Activated T-cell treated with anti-CD3 and anti-CD28 coated beads, Interleukin-2, amount 50 U/mL, for 72 hours (primary cell): ENCODE data around the gene C9orf85. TPM values are rescaled to one million over a fixed set of nuclear protein-coding genes. Genes with fewer than 3 reads are reported as not detected.
A peak's percentile ranks its signal among the peaks of the same experiment; 100 is the strongest.
"Not testable (repeated sequence)": the region's sequence is repeated elsewhere in the genome, so short reads cannot be mapped to it uniquely, and the experiment has no call there.

Experiments used
- ATAC-seq, 2 donors: fragments of 150-1000 bp; cut with Tn5 transposase; replicated peaks in 1 of 2; 2 replicates each; pipeline ENCODE4 v1.10.0; 2021; ENCODE audit warnings: moderate library complexity in 2 of 2, mild to moderate bottlenecking in 1 of 2
- DNase-seq, 2 donors: peaks; one replicate each; pipeline ENCODE4 v3.0.0; 2021 to 2022; ENCODE audit warnings: mixed read lengths in 1 of 2
- H3K27ac Mint-ChIP-seq: one replicate; pipeline ENCODE4 v1.8.0; 2022; ENCODE audit warnings: mild to moderate bottlenecking, moderate library complexity, mixed read lengths
- H3K27me3 Mint-ChIP-seq: one replicate; pipeline ENCODE4 v1.8.0; 2022; ENCODE audit warnings: low read depth, mixed read lengths
- H3K36me3 Mint-ChIP-seq, 2 donors: one replicate each; pipeline ENCODE4 v1.8.0; 2022; ENCODE audit warnings: mixed read lengths in 2 of 2, mild to moderate bottlenecking in 1 of 2; ENCODE audit not compliant: insufficient read depth in 2 of 2
- H3K4me1 Mint-ChIP-seq: one replicate; pipeline ENCODE4 v1.8.0; 2022; ENCODE audit warnings: low read depth, mixed read lengths
- H3K4me3 Mint-ChIP-seq, 2 donors: one replicate each; pipeline ENCODE4 v1.8.0; 2022; ENCODE audit warnings: mild to moderate bottlenecking in 2 of 2, mixed read lengths in 2 of 2, moderate library complexity in 2 of 2
- H3K9me3 Mint-ChIP-seq, 2 donors: one replicate each; pipeline ENCODE4 v1.8.0; 2022; ENCODE audit warnings: mixed read lengths in 2 of 2
- total RNA-seq, 2 donors: library from RNA; stranded (reverse); gene quantifications; one replicate each; pipeline ENCODE4 v1.2.3, GENCODE V29; 2022

The C9orf85 gene
- total RNA-seq, 2 donors from 2014 or later = 13.5 to 14.1 TPM

DNA sequence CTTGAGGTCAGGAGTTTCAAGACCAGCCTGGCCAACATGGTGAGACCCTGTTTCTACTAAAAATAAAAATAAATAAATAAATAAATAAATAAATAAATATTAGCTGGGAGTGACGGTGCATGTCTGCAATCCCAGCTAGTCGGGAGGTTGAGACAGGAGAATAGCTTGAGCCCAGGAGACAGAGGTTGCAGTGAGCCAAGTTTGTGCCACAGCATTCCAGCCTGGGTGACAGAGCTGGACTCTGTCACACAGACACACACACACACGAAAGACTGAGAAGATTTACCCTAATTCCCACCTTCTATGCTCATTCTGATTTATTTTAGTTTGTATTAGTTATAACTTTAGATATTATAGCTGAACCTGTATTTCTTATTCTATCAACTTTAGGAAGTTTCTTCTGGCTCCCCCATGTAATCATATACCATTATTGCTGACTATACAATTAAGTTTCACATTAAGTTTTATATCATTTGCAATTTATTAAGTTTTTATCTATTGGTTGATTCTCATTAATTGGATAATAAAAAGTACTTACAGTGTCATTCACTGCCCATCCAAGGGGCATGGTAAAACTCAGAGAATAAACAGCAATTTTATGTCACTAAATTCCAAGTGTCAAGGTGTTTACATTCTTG, 21.3 kb upstream of the C9orf85 start:
- no peaks in the 10 kb centered on the region for H3K27me3 Mint-ChIP-seq
- H3K9me3 Mint-ChIP-seq = no peaks in the 10 kb centered on the region
- no peak overlapping the region for H3K27ac Mint-ChIP-seq
- no peak overlapping the region for H3K4me3 Mint-ChIP-seq
- peaks cover 58% of the 10 kb centered on the region for H3K4me1 Mint-ChIP-seq
- ATAC-seq = no peak
- peaks cover 0 to 7% of the 10 kb centered on the region in 2 donors for H3K36me3 Mint-ChIP-seq
- no peak for DNase-seq

DNA sequence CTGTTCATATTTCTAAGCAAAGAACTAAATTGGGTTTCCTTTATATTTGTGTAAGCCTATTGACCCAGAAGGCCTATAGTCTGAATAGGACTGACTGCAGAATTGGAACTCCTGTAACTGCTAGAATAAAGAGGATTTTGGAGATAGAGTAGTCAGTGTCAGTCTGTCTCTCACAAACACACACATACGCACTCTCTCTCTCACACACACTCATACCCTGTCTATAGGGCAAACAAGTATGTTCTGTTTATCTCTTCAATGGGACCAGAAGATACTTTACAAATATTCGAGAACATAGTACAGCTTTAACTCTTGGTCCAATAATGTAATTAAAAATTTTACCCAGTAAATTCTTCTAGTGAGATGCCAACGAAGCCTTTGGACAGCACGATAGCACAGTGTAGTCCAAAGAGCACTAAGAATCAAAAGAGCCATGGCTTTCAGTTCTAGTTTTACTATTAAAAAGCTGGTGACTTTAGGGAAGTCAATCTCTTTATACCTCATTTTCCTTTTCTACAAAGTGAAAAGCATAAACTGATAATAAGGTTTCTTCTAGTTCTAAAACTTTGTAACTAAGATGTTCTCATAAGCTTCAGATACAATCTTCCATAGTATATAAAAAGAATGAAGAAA, 19.8 kb upstream of the C9orf85 start:
- Mint-ChIP-seq H3K36me3 (peaks cover 0 to 2% of the 10 kb centered on the region in 2 donors), H3K27me3 (no peaks in the 10 kb centered on the region), H3K4me1 (peaks cover 60% of the 10 kb centered on the region), H3K4me3 (no peak overlapping the region), H3K27ac (no peak overlapping the region), H3K9me3 (no peaks in the 10 kb centered on the region)
- no peak for ATAC-seq
- no peak for DNase-seq

DNA sequence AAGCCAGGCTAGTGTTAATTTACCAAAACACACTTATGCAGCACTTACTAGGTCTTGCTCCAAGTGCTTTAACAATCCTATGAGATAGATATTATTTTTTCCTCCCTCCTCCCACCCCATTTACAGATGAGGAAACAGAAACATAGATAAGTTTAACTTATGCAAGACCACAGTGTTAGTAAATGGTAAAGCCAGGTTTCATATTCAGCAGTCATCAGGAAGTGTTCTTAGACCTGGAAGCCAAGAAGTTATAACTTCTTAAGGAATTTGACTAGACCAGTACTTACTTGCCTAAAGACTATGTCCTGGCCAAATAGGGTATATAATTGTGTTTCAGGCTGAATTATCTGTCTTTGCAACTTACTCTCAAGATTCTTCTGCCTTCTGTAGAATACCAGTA, 16.3 kb upstream of the C9orf85 start:
- Mint-ChIP-seq H3K9me3 (no peaks in the 10 kb centered on the region), H3K36me3 (peaks cover 1 to 5% of the 10 kb centered on the region in 2 donors), H3K4me3 (no peak overlapping the region), H3K27me3 (no peaks in the 10 kb centered on the region), H3K27ac (peak overlapping the region; percentile 76), H3K4me1 (peaks cover 68% of the 10 kb centered on the region)
- ATAC-seq (no peak), DNase-seq (no peak)

DNA sequence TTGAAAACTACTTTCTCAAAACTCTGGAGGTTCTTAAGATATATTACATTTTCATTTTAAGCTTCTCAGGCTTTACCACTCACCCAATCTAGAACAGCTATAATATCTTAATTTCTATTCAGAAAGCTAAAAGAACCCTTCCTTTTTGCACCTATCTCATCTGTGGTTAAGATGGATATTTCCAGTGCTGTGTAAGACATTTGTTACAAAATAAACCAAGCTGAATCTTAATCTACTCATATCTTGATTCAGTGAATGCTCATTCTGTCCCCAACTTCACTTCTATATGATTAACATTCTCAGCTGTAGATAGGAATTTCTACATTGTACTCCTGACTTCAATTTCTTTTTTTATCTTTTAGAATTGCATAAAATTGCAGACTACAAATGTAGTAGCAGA, 15.5 kb upstream of the C9orf85 start:
- peak overlapping the region in 1 of 2 donors; percentile 15 for H3K4me3 Mint-ChIP-seq
- no peak for DNase-seq
- peak overlapping the region; percentile 76 for H3K27ac Mint-ChIP-seq
- H3K36me3 Mint-ChIP-seq = peaks cover 1 to 5% of the 10 kb centered on the region in 2 donors
- H3K9me3 Mint-ChIP-seq = no peaks in the 10 kb centered on the region
- peaks cover 76% of the 10 kb centered on the region for H3K4me1 Mint-ChIP-seq
- peak; percentile 66 to 74 for ATAC-seq
- H3K27me3 Mint-ChIP-seq = no peaks in the 10 kb centered on the region

DNA sequence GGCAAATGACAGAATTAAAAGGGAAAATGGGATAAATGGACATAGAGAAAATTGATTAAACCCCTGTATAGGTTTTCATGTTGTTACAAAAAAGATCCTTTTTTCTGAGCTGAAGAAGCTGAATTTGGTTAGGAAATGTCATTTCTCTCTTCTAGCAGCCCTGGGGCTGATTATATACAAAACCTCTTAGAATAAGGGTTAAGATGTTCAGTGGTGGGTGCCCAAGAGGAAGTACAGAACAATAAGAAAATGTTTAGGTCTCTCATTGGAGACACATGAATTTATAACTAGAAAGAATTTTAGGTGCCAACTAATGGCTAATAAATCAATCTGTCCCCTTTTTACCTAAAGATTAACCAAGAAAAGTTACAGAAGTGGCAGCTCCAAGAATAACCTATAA, 14.7 kb upstream of the C9orf85 start:
- H3K36me3 Mint-ChIP-seq = peaks cover 1 to 5% of the 10 kb centered on the region in 2 donors
- no peak overlapping the region for H3K27ac Mint-ChIP-seq
- H3K4me1 Mint-ChIP-seq = peaks cover 80% of the 10 kb centered on the region
- H3K27me3 Mint-ChIP-seq = no peaks in the 10 kb centered on the region
- H3K4me3 Mint-ChIP-seq = peak overlapping the region; percentile 34 to 47
- ATAC-seq = no peak
- H3K9me3 Mint-ChIP-seq = no peaks in the 10 kb centered on the region
- DNase-seq = no peak

DNA sequence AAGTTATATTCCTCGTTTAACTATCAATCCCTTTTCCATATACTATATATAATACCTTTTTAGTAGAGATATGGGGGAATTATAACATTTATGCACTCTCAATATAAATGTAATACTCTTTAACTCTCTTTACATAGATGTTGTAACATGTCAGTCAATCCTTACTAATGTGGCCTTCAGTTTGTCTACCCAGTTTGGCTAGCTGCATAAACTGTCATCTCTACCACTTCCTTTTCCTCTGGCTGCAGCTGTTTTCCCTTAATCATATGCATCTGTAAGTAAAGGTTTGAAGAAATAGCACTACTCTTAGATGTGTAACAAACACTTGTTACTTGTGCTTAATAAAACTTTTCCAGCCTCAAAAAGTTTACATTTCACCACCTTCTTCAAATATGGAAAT, 13.9 kb upstream of the C9orf85 start:
- peak; percentile 66 to 75 for ATAC-seq
- Mint-ChIP-seq H3K4me3 (peak overlapping the region; percentile 12 to 49), H3K9me3 (no peaks in the 10 kb centered on the region), H3K4me1 (peaks cover 88% of the 10 kb centered on the region), H3K27ac (peak overlapping the region; percentile 90), H3K36me3 (peaks cover 1 to 6% of the 10 kb centered on the region in 2 donors), H3K27me3 (no peaks in the 10 kb centered on the region)
- DNase-seq = peak in 1 of 2 donors; percentile 10

DNA sequence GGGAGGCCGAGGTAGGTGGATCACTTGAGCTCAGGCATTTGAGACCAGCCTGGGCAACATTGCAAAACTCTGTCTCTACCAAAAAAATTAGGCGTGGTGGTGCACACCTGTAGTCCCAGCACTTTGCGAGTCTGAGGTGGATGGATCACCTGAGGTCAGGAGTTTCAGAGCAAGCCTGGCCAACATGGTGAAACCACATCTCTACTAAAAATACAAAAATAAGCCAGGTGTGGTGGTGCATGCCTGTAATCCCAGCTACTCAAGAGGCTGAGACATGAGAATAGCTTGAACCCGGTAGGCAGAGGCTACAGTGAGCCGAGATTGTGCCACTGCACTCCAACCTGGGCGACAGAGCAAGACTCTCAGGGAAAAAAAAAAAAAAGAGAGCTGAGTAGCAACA, 12.7 kb upstream of the C9orf85 start:
- H3K36me3 Mint-ChIP-seq, H3K27me3 Mint-ChIP-seq, ATAC-seq, H3K4me3 Mint-ChIP-seq, H3K9me3 Mint-ChIP-seq, DNase-seq: not testable (repeated sequence)
- Mint-ChIP-seq H3K27ac (peak overlapping the region; percentile 18), H3K4me1 (peaks cover 79% of the 10 kb centered on the region)

DNA sequence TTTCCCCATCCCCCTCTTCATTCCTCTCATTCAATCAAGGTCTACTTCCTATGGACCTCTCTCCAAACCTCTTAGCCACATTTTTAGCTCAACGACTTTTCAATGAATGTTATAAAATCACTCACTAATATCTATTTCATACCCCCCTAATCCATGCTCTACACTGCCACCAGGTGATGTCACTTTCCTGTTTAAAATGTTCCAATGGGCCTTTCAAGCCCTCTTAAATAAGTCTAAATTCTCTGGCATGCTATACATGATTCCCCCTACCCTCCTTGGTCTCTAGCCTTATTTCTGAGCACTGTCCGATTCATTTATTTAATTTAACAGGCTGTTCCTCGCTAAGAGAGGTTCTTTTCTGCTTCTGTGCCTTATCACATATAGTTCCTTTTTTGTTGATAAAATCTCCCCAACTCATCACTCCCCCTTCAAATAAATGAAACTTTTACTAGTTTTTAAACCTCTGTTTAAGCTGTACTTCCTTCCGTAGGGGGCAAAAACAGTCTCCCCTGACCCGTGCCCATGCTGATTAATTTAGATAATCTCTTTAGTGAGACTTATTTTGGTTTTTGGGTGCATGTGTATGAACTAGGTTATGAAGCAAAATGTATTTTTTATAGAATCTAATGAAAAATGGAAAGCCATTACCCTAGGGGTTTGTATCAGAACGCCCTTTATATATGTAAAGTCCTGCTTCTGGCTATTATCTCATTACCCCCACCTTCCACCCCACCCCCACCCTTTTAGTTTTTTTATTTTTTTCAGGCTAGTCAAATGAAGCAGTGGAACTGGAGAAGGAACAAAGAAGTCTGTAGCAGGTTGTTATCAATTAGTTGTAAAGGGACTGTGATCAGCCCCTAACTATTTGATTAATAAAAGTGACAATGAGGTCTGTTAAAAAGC, 9.5 kb upstream of the C9orf85 start:
- H3K27me3 Mint-ChIP-seq = no peaks in the 10 kb centered on the region
- no peak for ATAC-seq
- peak overlapping the region; percentile 23 for H3K27ac Mint-ChIP-seq
- peaks cover 55% of the 10 kb centered on the region for H3K4me1 Mint-ChIP-seq
- peaks cover 1 to 6% of the 10 kb centered on the region in 2 donors for H3K36me3 Mint-ChIP-seq
- peak overlapping the region; percentile 30 to 49 for H3K4me3 Mint-ChIP-seq
- no peak for DNase-seq
- no peaks in the 10 kb centered on the region for H3K9me3 Mint-ChIP-seq

DNA sequence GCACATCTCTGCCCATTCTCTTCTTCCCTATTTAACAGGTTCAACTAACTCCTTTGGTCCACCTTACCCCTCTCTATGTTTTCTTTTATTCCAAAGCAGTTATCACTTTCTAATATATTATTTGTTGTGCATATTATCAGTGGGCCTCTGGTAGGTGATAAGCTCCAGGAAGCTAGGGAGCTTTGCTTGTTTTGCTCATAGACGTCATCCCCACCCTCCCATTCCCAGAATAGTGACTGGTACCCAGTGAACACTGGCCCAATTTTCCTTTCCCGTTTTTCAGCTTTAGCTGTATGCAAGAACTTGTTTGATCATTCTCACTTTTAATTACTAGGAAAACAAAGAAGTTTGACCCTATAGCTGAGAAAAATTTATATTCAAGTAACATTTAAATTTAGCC, 7.4 kb upstream of the C9orf85 start:
- ATAC-seq (no peak), DNase-seq (no peak)
- Mint-ChIP-seq H3K27ac (no peak overlapping the region), H3K9me3 (no peaks in the 10 kb centered on the region), H3K36me3 (peaks cover 0 to 4% of the 10 kb centered on the region in 2 donors), H3K4me1 (peaks cover 51% of the 10 kb centered on the region), H3K27me3 (no peaks in the 10 kb centered on the region), H3K4me3 (no peak overlapping the region)

DNA sequence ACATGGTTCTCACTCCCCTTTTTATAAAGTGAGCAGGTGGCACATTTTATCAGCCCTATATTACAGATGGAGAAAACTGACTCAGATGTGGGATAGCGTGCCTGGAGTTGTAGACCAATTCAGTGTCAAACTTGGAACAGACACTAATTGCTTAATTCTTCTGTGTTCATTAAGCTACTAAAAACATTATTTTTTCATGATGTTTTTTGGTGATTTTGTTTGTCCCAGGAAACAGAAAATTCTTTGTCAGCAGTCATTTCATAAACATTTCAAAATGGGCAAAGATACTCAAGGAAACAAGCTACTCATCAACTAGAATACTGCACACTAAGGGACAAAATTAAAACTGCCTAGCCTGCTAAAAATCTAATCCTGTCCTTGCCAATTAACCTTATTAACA, 2.6 kb upstream of the C9orf85 start:
- Mint-ChIP-seq H3K27me3 (no peaks in the 10 kb centered on the region), H3K27ac (peak overlapping the region; percentile 80), H3K4me3 (peak overlapping the region; percentile 92 to 100), H3K36me3 (peaks cover 4% of the 10 kb centered on the region in 2 donors), H3K4me1 (peaks cover 47% of the 10 kb centered on the region), H3K9me3 (no peaks in the 10 kb centered on the region)
- no peak for ATAC-seq
- DNase-seq = no peak

DNA sequence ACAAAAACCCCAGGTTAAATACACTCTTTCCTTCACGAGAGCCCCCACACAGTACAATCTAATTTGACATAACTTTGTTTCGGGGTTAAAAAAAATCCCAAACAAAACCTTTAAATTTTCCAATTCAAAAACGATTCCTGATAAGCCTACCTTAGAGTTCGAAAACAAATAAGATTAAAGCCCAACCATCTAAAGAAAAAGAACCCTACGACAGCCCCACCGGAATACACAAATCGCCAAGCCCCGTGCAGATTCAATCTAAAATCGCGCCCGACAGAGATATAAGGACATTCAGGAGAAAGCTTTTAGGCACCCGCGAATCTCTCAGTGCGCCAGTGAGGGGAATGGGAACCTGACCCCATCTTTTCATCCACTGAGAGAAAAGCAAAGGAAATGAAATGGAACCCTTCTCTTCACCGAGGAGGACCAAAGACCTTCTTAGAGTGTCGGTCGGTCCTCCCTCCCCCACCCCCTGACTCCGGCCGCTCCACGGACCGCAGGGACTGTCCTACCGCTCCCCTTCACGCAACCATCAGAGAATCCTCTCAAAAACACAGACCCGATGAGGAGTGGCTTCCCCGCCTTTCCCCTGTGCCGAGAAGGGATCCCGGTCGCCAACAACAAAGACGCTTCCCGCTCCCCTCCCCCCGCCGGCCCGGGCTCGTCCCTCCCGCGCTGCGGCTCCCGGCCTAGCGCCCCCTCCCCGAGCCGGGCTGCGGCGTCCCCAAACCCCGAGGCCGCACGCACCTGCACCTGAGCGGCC, 1.4 kb upstream of the C9orf85 start:
- peak; percentile 41 to 43 for DNase-seq

DNA sequence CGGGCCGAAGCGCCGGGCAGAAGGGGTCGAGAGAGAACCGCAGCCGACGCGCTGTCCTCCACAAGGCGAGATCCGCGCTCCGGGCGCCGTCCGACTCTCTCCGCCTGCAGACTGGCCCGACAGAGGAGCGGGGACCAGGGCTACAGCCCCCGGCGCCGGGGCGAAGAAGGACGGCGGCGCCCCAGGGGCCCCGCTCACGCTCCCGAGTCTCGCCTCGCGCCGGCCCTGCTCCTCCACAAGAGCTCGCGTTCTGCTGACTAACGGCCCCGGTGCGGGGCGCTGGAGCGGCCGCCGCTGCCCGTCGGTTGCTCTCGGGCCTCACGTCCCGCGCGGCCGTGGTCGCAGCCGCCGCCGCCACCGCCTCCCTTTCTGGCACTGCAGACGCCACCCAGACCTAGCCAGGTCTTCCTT, 784 bp upstream of the C9orf85 start:
- H3K9me3 Mint-ChIP-seq = no peaks in the 10 kb centered on the region
- peaks cover 3 to 4% of the 10 kb centered on the region in 2 donors for H3K36me3 Mint-ChIP-seq
- DNase-seq (no peak), ATAC-seq (peak in 1 of 2 donors; percentile 0)
- no peaks in the 10 kb centered on the region for H3K27me3 Mint-ChIP-seq
- H3K4me1 Mint-ChIP-seq = peaks cover 62% of the 10 kb centered on the region
- peak overlapping the region; percentile 97 for H3K27ac Mint-ChIP-seq
- H3K4me3 Mint-ChIP-seq = peak overlapping the region; percentile 92 to 100

More for the DNA sequence above, 1.4 kb upstream of the C9orf85 start:
- peaks cover 57% of the 10 kb centered on the region for H3K4me1 Mint-ChIP-seq
- no peaks in the 10 kb centered on the region for H3K9me3 Mint-ChIP-seq
- ATAC-seq = no peak
- H3K4me3 Mint-ChIP-seq = peak overlapping the region; percentile 92 to 100
- H3K27me3 Mint-ChIP-seq = no peaks in the 10 kb centered on the region
- peaks cover 4% of the 10 kb centered on the region in 2 donors for H3K36me3 Mint-ChIP-seq
- peak overlapping the region; percentile 97 for H3K27ac Mint-ChIP-seq
